Stimulated activated CD8-positive, alpha-beta memory T cell treated with anti-CD3 and anti-CD28 coated beads, Interleukin-12 subunit alpha, Interleukin-12 subunit beta, amount 100 ng/mL, for 4 hours (primary cell): ENCODE data around the gene RALGDS.
"Not testable (repeated sequence)": the region's sequence is repeated elsewhere in the genome, so short reads cannot be mapped to it uniquely, and the experiment has no call there.

ENCODE experiments used
- DNase-seq: peaks from one replicate; pipeline ENCODE4 v3.0.0-alpha.2; 2020; ENCODE audit warnings: low read depth

The RALGDS gene

GRCh38 chr9:133087429-133088145, 33.5 kb downstream of the RALGDS start:
- DNase-seq, result no peak

- DNase-seq, result no peak
Observed at GRCh38 chr9:133086894-133087293, 34.1 kb downstream of the RALGDS start.

- not testable (repeated sequence) for DNase-seq
Observed at GRCh38 chr9:133086212-133086860, 34.7 kb downstream of the RALGDS start.

GRCh38 chr9:133083688-133084087, 37.4 kb downstream of the RALGDS start:
- DNase-seq, result not testable (repeated sequence)

GRCh38 chr9:133081957-133082644, 38.9 kb downstream of the RALGDS start:
- DNase-seq, result not testable (repeated sequence)

GRCh38 chr9:133080786-133081779, 40.0 kb downstream of the RALGDS start:
- not testable (repeated sequence) for DNase-seq

- no peak for DNase-seq
Observed at GRCh38 chr9:133080161-133080560, 40.9 kb downstream of the RALGDS start.

- no peak for DNase-seq
Observed at GRCh38 chr9:133078486-133078885, 42.6 kb downstream of the RALGDS start.

GRCh38 chr9:133076691-133077090, 44.3 kb downstream of the RALGDS start:
- no peak for DNase-seq

- no peak for DNase-seq
Observed at GRCh38 chr9:133075925-133076630, 45.0 kb downstream of the RALGDS start.

GRCh38 chr9:133074111-133074651, 46.9 kb downstream of the RALGDS start:
- DNase-seq, result no peak

- no peak for DNase-seq
Observed at GRCh38 chr9:133073086-133074014, 47.7 kb downstream of the RALGDS start.

GRCh38 chr9:133072210-133072609, 48.8 kb downstream of the RALGDS start:
- DNase-seq, result not testable (repeated sequence)

- DNase-seq, result no peak
Observed at GRCh38 chr9:133071484-133072150, 49.4 kb downstream of the RALGDS start.

GRCh38 chr9:133070985-133071384, 50.1 kb downstream of the RALGDS start:
- DNase-seq, result not testable (repeated sequence)

- DNase-seq, result not testable (repeated sequence)
Observed at GRCh38 chr9:133070500-133070961, 50.5 kb downstream of the RALGDS start.

- not testable (repeated sequence) for DNase-seq
Observed at GRCh38 chr9:133068431-133068830, 52.6 kb downstream of the RALGDS start.

- no peak for DNase-seq
Observed at GRCh38 chr9:133067813-133068212, 53.2 kb downstream of the RALGDS start.

- no peak for DNase-seq
Observed at GRCh38 chr9:133067006-133067405, 54.0 kb downstream of the RALGDS start.
